Effector memory CD8-positive, alpha-beta T cell (primary cell): ENCODE results near the gene FRMD4B.

Source experiments
- ATAC-seq: fragments of 150-1000 bp; cut with Tn5 transposase; replicated peaks from 2 replicates; pipeline ENCODE4 v1.10.0; 2021; ENCODE audit warnings: mild to moderate bottlenecking, moderate library complexity
- DNase-seq, 3 experiments: peaks; one replicate each; pipeline ENCODE4 v3.0.0; 2021
- H3K27ac Mint-ChIP-seq, 2 donors: one replicate each; pipeline ENCODE4 v1.8.0; 2022; ENCODE audit warnings: mild to moderate bottlenecking in 2 of 2, mixed read lengths in 2 of 2, moderate library complexity in 2 of 2
- H3K27me3 Mint-ChIP-seq, 2 donors: one replicate each; pipeline ENCODE4 v1.8.0; 2022; ENCODE audit warnings: mixed read lengths in 2 of 2
- H3K36me3 Mint-ChIP-seq: one replicate; pipeline ENCODE4 v1.8.0; 2022; ENCODE audit warnings: mild to moderate bottlenecking, moderate library complexity, mixed read lengths; ENCODE audit not compliant: insufficient read depth
- H3K4me1 Mint-ChIP-seq, 2 donors: one replicate each; pipeline ENCODE4 v1.8.0; 2022; ENCODE audit warnings: low read depth in 2 of 2, mixed read lengths in 2 of 2
- H3K4me3 Mint-ChIP-seq, 2 donors: one replicate each; pipeline ENCODE4 v1.8.0; 2022; ENCODE audit warnings: mild to moderate bottlenecking in 2 of 2, mixed read lengths in 2 of 2, moderate library complexity in 2 of 2
- H3K9me3 Mint-ChIP-seq, 2 donors: one replicate each; pipeline ENCODE4 v1.8.0; 2022; ENCODE audit warnings: mixed read lengths in 2 of 2

Gene FRMD4B

GRCh38 chr3:69322158-69322509 is 63.8 kb downstream of the FRMD4B start:
- Mint-ChIP-seq H3K4me3 (no peak overlapping the region), H3K36me3 (peaks cover 6% of the 10 kb centered on the region), H3K27ac (no peak overlapping the region), H3K4me1 (peaks cover 9 to 11% of the 10 kb centered on the region in 2 donors), H3K9me3 (no peaks in the 10 kb centered on the region), H3K27me3 (no peaks in the 10 kb centered on the region)
- DNase-seq (no peak), ATAC-seq (no peak)

DNA sequence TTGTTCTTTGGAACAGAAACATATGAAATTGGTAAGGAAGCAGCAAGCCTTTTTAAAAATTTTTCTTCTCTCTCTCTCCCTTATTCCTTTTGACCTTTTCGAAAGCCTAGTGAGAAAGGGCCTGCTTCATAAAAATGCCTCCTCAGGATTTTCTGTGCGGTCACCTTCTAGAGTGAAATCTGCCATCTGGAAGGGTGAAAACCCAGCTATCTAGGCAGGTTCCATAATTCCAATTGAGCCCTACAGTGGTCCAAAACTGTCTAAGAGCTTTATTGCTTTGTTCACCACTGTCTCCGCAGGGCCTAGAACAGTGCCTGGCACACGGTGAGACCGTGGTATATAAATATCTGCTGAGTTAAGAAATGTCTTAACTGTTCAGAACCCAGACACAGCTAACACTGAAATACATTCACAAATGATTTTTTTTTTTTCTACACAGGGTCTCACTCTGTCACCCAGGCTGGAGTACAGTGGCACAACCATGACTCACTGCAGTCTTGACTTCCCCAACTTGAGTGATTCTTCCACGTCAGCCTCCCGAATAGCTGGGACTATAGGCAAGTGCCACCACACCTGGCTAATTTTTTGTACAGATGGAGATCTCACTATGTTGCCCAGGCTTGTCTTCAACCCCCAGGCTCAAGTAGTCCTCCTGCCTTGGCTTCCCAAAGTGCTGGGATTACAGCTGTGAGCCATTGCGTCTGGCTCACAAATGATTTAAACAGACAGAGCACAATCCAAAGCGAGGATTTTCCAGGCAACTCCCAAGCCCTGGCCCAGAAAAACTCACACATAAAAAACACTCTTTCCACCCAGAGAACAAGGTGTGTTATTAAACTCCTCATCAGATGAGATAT is 64.4 kb downstream of the FRMD4B start:
- Mint-ChIP-seq H3K27ac (no peak overlapping the region), H3K9me3 (no peaks in the 10 kb centered on the region), H3K4me3 (no peak overlapping the region), H3K27me3 (no peaks in the 10 kb centered on the region), H3K36me3 (peaks cover 6% of the 10 kb centered on the region), H3K4me1 (peaks cover 5 to 6% of the 10 kb centered on the region in 2 donors)
- ATAC-seq (no peak), DNase-seq (no peak)

- H3K36me3 Mint-ChIP-seq: peaks cover 6% of the 10 kb centered on the region
- no peak overlapping the region for H3K27ac Mint-ChIP-seq
- no peak for DNase-seq
Observed at GRCh38 chr3:69320871-69321271, 65.0 kb downstream of the FRMD4B start.

DNA sequence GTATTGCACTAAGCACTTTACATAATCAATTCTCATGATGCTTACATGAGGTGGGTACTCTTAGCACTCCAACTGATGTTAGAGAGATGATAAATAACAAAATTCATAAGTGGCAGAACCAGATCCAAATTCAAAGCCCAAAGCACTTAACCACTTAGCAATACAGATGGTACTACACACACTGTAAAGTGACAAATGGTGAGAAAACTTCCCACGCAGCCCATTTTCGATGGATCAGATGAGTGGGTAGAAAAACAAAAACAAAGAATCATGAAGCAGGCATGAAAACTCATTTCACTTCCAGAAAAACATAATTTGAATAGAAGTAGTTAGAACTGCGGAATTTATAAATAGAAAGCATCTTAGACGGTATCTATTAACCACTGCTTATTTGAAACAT is 66.2 kb downstream of the FRMD4B start:
- no peak overlapping the region for H3K4me3 Mint-ChIP-seq
- H3K36me3 Mint-ChIP-seq: peaks cover 6% of the 10 kb centered on the region
- no peaks in the 10 kb centered on the region for H3K27me3 Mint-ChIP-seq
- DNase-seq: no peak
- H3K27ac Mint-ChIP-seq: no peak overlapping the region
- ATAC-seq: no peak
- peaks cover 0 to 1% of the 10 kb centered on the region in 2 donors for H3K4me1 Mint-ChIP-seq
- no peaks in the 10 kb centered on the region for H3K9me3 Mint-ChIP-seq

More at GRCh38 chr3:69320871-69321271, 65.0 kb downstream of the FRMD4B start:
- Mint-ChIP-seq H3K9me3 (no peaks in the 10 kb centered on the region), H3K27me3 (no peaks in the 10 kb centered on the region), H3K4me1 (peaks cover 0 to 3% of the 10 kb centered on the region in 2 donors), H3K4me3 (no peak overlapping the region)
- ATAC-seq: no peak

- Mint-ChIP-seq H3K4me3 (no peak overlapping the region), H3K27me3 (no peaks in the 10 kb centered on the region), H3K27ac (no peak overlapping the region), H3K4me1 (no peaks in the 10 kb centered on the region), H3K9me3 (no peaks in the 10 kb centered on the region), H3K36me3 (peaks cover 6% of the 10 kb centered on the region)
- DNase-seq (no peak), ATAC-seq (no peak)
Observed at GRCh38 chr3:69318410-69318809, 67.5 kb downstream of the FRMD4B start.

DNA sequence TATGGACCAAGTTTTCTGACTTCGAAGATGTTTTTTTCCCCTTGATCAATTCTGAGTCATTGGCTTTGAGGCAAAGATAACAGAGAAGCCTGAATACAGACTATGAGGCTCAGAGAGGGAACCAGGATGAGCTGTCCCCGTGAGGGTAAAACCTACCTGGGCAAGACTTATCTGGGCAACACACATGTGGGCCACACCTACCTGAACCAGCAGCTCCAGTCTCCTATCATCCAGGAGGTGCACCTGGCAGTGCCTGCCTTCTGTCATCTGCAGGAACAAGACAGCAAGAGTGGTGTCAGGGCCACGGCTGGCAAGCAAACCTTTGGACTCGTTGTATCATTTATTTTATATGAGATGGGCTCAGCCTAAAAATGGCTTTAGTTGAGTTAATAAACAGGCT is 72.6 kb downstream of the FRMD4B start:
- ATAC-seq (no peak), DNase-seq (no peak)
- Mint-ChIP-seq H3K27me3 (no peaks in the 10 kb centered on the region), H3K36me3 (peaks cover 3% of the 10 kb centered on the region), H3K9me3 (no peaks in the 10 kb centered on the region), H3K27ac (no peak overlapping the region), H3K4me3 (no peak overlapping the region), H3K4me1 (no peaks in the 10 kb centered on the region)

DNA sequence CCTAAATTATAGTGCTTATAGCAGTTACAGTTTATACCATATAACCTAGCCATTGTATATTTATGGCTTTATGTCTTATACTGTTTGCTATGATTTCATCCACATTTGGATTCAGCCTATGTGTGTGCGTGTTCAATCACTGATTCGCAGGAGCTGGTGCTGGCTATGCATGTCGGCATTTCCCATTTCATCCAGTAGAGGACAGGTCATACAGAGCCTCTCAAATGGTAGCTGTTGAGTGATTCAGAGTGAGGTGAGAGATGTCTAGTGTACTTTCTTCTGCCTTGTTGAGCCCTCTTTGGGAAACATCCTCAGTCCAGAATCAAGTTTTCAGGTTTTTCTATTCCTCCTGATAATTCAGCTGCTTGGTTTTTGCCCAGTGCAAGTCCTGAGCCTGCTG is 76.1 kb downstream of the FRMD4B start:
- Mint-ChIP-seq H3K9me3 (no peaks in the 10 kb centered on the region), H3K27ac (no peak overlapping the region), H3K27me3 (no peaks in the 10 kb centered on the region), H3K4me1 (peaks cover 6 to 8% of the 10 kb centered on the region in 2 donors), H3K36me3 (no peaks in the 10 kb centered on the region), H3K4me3 (no peak overlapping the region)
- DNase-seq (no peak), ATAC-seq (no peak)

- DNase-seq: peak; percentile 63 to 66 (median 63)
- Mint-ChIP-seq H3K27ac (peak overlapping the region in 1 of 2 donors; percentile 32), H3K36me3 (no peaks in the 10 kb centered on the region), H3K4me1 (peaks cover 6 to 8% of the 10 kb centered on the region in 2 donors), H3K27me3 (no peaks in the 10 kb centered on the region), H3K4me3 (no peak overlapping the region), H3K9me3 (no peaks in the 10 kb centered on the region)
- ATAC-seq: peak; percentile 100
Observed at GRCh38 chr3:69306239-69307185, 79.4 kb downstream of the FRMD4B start.

DNA sequence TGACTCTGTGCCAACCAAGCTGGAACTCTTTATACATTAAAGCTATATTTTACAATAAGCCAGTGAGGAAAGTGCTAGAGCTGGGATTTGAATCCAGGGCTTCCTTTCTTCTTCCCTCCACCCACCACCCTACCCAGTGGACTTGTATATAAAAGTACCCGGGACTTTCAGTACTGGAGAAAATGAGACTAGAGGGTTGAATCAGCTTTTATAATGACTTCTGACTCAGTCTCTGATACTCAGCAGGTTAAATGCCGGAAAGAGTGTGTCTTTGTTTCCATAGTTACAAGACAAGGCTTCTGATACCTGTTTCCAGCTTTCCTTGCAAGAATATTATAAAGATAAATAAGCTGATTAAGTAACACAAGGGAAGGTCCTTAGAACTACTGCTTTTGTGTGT is 80.9 kb downstream of the FRMD4B start:
- Mint-ChIP-seq H3K4me1 (peaks cover 6 to 8% of the 10 kb centered on the region in 2 donors), H3K27ac (no peak overlapping the region), H3K9me3 (no peaks in the 10 kb centered on the region), H3K27me3 (no peaks in the 10 kb centered on the region), H3K4me3 (no peak overlapping the region), H3K36me3 (no peaks in the 10 kb centered on the region)
- ATAC-seq: no peak
- DNase-seq: no peak

- Mint-ChIP-seq H3K27ac (no peak overlapping the region), H3K4me3 (no peak overlapping the region), H3K9me3 (no peaks in the 10 kb centered on the region), H3K4me1 (peaks cover 6 to 8% of the 10 kb centered on the region in 2 donors), H3K36me3 (no peaks in the 10 kb centered on the region), H3K27me3 (no peaks in the 10 kb centered on the region)
- no peak for DNase-seq
- no peak for ATAC-seq
Observed at GRCh38 chr3:69304396-69304795, 81.5 kb downstream of the FRMD4B start.

DNA sequence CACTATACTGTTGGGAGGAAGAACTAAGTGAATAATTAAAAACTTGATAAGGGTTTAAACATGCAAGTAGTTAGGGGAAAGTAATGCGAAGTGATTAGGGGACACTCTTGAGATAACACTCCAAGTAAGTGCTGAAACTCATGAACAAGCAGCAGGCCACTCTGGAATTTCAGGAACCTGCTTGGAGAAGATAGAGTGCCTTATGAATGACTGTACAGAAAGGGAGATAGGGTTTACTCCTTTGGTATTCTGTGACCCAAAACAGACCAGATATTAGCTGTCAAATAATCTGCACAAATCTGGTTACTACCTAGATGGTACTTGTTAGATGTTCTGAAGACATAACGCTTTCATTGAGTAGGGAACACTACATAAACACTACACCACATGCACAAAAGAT is 85.6 kb downstream of the FRMD4B start:
- Mint-ChIP-seq H3K36me3 (no peaks in the 10 kb centered on the region), H3K4me3 (no peak overlapping the region), H3K27me3 (no peaks in the 10 kb centered on the region), H3K9me3 (no peaks in the 10 kb centered on the region), H3K27ac (no peak overlapping the region), H3K4me1 (no peaks in the 10 kb centered on the region)
- DNase-seq: no peak
- no peak for ATAC-seq

GRCh38 chr3:69299344-69299743 is 86.5 kb downstream of the FRMD4B start:
- H3K27me3 Mint-ChIP-seq: no peaks in the 10 kb centered on the region
- H3K4me3 Mint-ChIP-seq: no peak overlapping the region
- ATAC-seq (no peak), DNase-seq (no peak)
- no peak overlapping the region for H3K27ac Mint-ChIP-seq
- no peaks in the 10 kb centered on the region for H3K9me3 Mint-ChIP-seq
- H3K4me1 Mint-ChIP-seq: no peaks in the 10 kb centered on the region
- H3K36me3 Mint-ChIP-seq: no peaks in the 10 kb centered on the region

DNA sequence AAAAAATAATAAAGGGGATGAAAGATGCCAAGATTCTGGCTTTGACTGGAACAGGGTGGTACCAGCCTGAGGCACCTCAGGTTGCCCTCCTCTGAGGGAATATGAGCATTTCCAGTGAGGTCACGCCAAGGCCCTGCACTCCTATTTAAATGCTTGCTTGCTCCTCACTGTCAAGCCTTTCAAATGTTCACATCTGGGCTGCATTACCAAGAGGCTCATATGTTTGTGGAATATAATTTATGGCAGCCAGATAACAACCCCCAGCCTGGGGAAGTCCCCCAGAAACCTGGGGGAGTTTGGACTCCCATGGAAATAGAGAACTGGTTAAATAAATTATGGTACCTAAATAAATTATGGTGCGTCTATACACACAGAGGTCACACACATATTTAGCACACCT is 88.4 kb downstream of the FRMD4B start:
- H3K27ac Mint-ChIP-seq: peak overlapping the region in 1 of 2 donors; percentile 5
- H3K4me3 Mint-ChIP-seq: no peak overlapping the region
- ATAC-seq (no peak), DNase-seq (no peak)
- no peaks in the 10 kb centered on the region for H3K36me3 Mint-ChIP-seq
- H3K27me3 Mint-ChIP-seq: no peaks in the 10 kb centered on the region
- no peaks in the 10 kb centered on the region for H3K9me3 Mint-ChIP-seq
- no peaks in the 10 kb centered on the region for H3K4me1 Mint-ChIP-seq

GRCh38 chr3:69296995-69297394 is 88.9 kb downstream of the FRMD4B start:
- Mint-ChIP-seq H3K27ac (peak overlapping the region in 1 of 2 donors; percentile 5), H3K4me1 (no peaks in the 10 kb centered on the region), H3K27me3 (no peaks in the 10 kb centered on the region), H3K4me3 (no peak overlapping the region), H3K36me3 (no peaks in the 10 kb centered on the region), H3K9me3 (no peaks in the 10 kb centered on the region)
- DNase-seq (no peak), ATAC-seq (no peak)
